Heart left ventricle (tissue), 13 donors: ENCODE measurements around the gene HSPB9.

Source experiments
- CTCF ChIP-seq, 12 donors: fragments of 200-600 bp; sonication (generic) in 4 of 12; IDR thresholded peaks; one replicate each; pipeline versions ENCODE4 v1.5.0 to v1.8.0; 2018 to 2022; ENCODE audit warnings: antibody characterized with exemption in 12 of 12, mild to moderate bottlenecking in 5 of 12
- POLR2A ChIP-seq, 2 donors: fragments of 450-650 bp; IDR thresholded peaks; one replicate each; pipeline ENCODE4 v1.6.1; 2017; ENCODE audit warnings: antibody characterized with exemption in 2 of 2, mild to moderate bottlenecking in 2 of 2, moderate library complexity in 2 of 2
- donor health status: ischemic (EF 13 %, LVEDD 7.1; RV severe dilation, severe dysfunction).
- donor health status: DM: no; HTN: yes; CAD: no.
- donor health status: DM: no; HTN: no; CAD: no.
- donor health status: ischemic (EF 25% LVEDD 6.9; RV normal size, moderate dysfunction).
- donor health status: ischemic (EF 25% LVEDD 5.7; RV mildly dilated, moderate dysfunction).
- donor health status: ischemic (EF 35%, LVEDD 5.7; RV mildly dilated, moderate dysfunction).
- donor health status: nonischemic (EF 11% LVEDD 7.7; RV severe dilation, severe dysfunction).
- donor health status: DM: yes; HTN: yes; CAD: no.
- donor health status: PGD.
- donor health status: ischemic (EF 29% LVEDD 5.4; RV normal size, mild dysfunction).
- donor health status: nonischemic (EF 23%, LVEDD 6.1; RV moderate dilation, normal function).

- TF ChIP-seq CTCF (IDR thresholded peaks at IDR 0.05) (no peak), POLR2A (IDR thresholded peaks at IDR 0.05) (no peak)
Observed at GRCh38 chr17:42079541-42079940, 43.1 kb upstream of the HSPB9 start.
